Breast epithelium (tissue), 4 donors: ENCODE measurements around the gene PFDN2. TPM values are rescaled to one million over a fixed set of nuclear protein-coding genes. Genes with fewer than 3 reads are reported as not detected.

Source experiments
- DNase-seq, 2 donors: peaks; one replicate each; pipeline ENCODE4 v3.0.0-alpha.2; 2019; ENCODE audit warnings: low spot score in 2 of 2
- H3K27ac ChIP-seq, 2 donors: fragments of 200-600 bp; sonication (generic) in 1 of 2; one replicate each; pipeline ENCODE4 v1.5.1; 2016 to 2019; ENCODE audit warnings: mild to moderate bottlenecking in 1 of 2
- H3K27me3 ChIP-seq, 2 donors: fragments of 200-600 bp; sonication (generic) in 1 of 2; one replicate each; pipeline versions ENCODE4 v1.5.1 to v1.6.0; 2017 to 2019; ENCODE audit warnings: control low read depth in 1 of 2, mild to moderate bottlenecking in 1 of 2
- H3K36me3 ChIP-seq: fragments of 200-600 bp; one replicate; pipeline ENCODE4 v1.5.1; 2019
- H3K4me1 ChIP-seq, 2 donors: fragments of 200-600 bp; sonication (generic); one replicate each; pipeline ENCODE4 v1.5.1; 2016 to 2019; ENCODE audit warnings: control low read depth in 1 of 2
- H3K4me3 ChIP-seq, 3 donors: fragments of 200-600 bp; sonication (generic); 1 replicate in 2 of 3; 2 replicates in 1 of 3; pipeline ENCODE4 v1.5.1; 2016 to 2019; ENCODE audit warnings: mild to moderate bottlenecking in 3 of 3, moderate library complexity in 2 of 3
- H3K9me3 ChIP-seq, 2 donors: fragments of 200-600 bp; sonication (generic) in 1 of 2; one replicate each; pipeline ENCODE4 v1.5.1; 2016 to 2019; ENCODE audit warnings: control low read depth in 1 of 2
- CTCF ChIP-seq, 3 donors: fragments of 450-650 bp; IDR thresholded peaks; one replicate each; pipeline ENCODE4 v1.5.1; 2016 to 2017; ENCODE audit warnings: antibody characterized with exemption in 3 of 3, mild to moderate bottlenecking in 3 of 3, moderate library complexity in 3 of 3
- POLR2A ChIP-seq: fragments of 450-650 bp; IDR thresholded peaks from one replicate; pipeline ENCODE4 v1.6.1; 2016; ENCODE audit warnings: antibody characterized with exemption, mild to moderate bottlenecking, moderate library complexity
- POLR2AphosphoS5 ChIP-seq, 3 donors: sonication (generic); formaldehyde crosslinking; IDR thresholded peaks; one replicate each; pipeline ENCODE4 v1.6.1; 2017; ENCODE audit warnings: antibody characterized with exemption in 3 of 3
- intact Hi-C: fragments of 100-400 bp; cut with DNase I; formaldehyde crosslinking; loops from one replicate; pipeline ENCODE4 v1.15.1; 2023; ENCODE audit warnings: low total_unique reads
- total RNA-seq, 3 donors: library from RNA; depleted of rRNA; stranded (reverse); fragments of >200 nt; gene quantifications; one replicate each; pipeline ENCODE4 v1.1.0, GENCODE V29; 2016

PFDN2 gene
- 10 to 100 TPM; 32.5 to 50.1 (median 37.0) TPM for total RNA-seq

GRCh38 chr1:161117759-161118581 is at the start of gene PFDN2, which contains the start of gene NIT1:
Gene PFDN2 (minus strand): TSS chr1:161118037. CDS start chr1:161118026, 11 bp downstream.
Gene NIT1 (plus strand): TSS chr1:161118105. CDS start chr1:161118177, 72 bp downstream.
- Histone ChIP-seq H3K9me3 (no peaks in the 10 kb centered on the region), H3K27me3 (no peaks in the 10 kb centered on the region), H3K4me1 (peaks cover 8 to 25% of the 10 kb centered on the region in 2 donors), H3K27ac (peak within 1 kb of the TSS; percentile 87 to 95), H3K36me3 (peaks cover 4% of the 10 kb centered on the region), H3K4me3 (peak within 1 kb of the TSS; percentile 72 to 88 (median 79))
- TF ChIP-seq CTCF (IDR thresholded peaks at IDR 0.05), result no peak
- TF ChIP-seq POLR2AphosphoS5 (IDR thresholded peaks at IDR 0.05), result peak; percentile 91 to 98 (median 96)
- TF ChIP-seq POLR2A, result peak; percentile 86
- intact Hi-C loops, result loop anchor here (10.0 kb wide), 1 partner anchor 393 kb away; no protein-coding TSS in a partner anchor
- DNase-seq, result peak; percentile 76 to 81

GRCh38 chr1:161166669-161167548 is 49.1 kb upstream of the PFDN2 start:
- TF ChIP-seq CTCF (IDR thresholded peaks at IDR 0.05) (no peak), POLR2AphosphoS5 (IDR thresholded peaks at IDR 0.05) (no peak), POLR2A (no peak)
- intact Hi-C loops, result no loop called here
- DNase-seq, result no peak
- peak overlapping the region; percentile 92 to 93 for H3K27ac ChIP-seq
- H3K4me1 ChIP-seq, result peaks cover 0 to 4% of the 10 kb centered on the region in 2 donors
- peak overlapping the region; percentile 54 to 88 (median 86) for H3K4me3 ChIP-seq
- no peaks in the 10 kb centered on the region for H3K27me3 ChIP-seq
- H3K36me3 ChIP-seq, result no peaks in the 10 kb centered on the region
- no peaks in the 10 kb centered on the region for H3K9me3 ChIP-seq

- intact Hi-C loops, result no loop called here
- H3K27ac ChIP-seq, result peak within 1 kb of the TSS; percentile 92 to 93
- peak within 1 kb of the TSS; percentile 54 to 88 (median 86) for H3K4me3 ChIP-seq
- peaks cover 0 to 9% of the 10 kb centered on the region in 2 donors for H3K4me1 ChIP-seq
- H3K36me3 ChIP-seq, result no peaks in the 10 kb centered on the region
- peak; percentile 97 to 98 for DNase-seq
- TF ChIP-seq CTCF (IDR thresholded peaks at IDR 0.05) (peak; percentile 9 to 33 (median 31)), POLR2AphosphoS5 (IDR thresholded peaks at IDR 0.05) (peak; percentile 73 to 90 (median 85)), POLR2A (peak; percentile 32)
- no peaks in the 10 kb centered on the region for H3K9me3 ChIP-seq
- H3K27me3 ChIP-seq, result no peaks in the 10 kb centered on the region
Measured at GRCh38 chr1:161165742-161166668, 48.2 kb upstream of the PFDN2 start, which contains the start of gene PPOX. Gene PPOX (plus strand): TSS chr1:161166426. CDS start chr1:161166848, 422 bp downstream.

GRCh38 chr1:161164901-161165610 is 47.2 kb upstream of the PFDN2 start:
- Histone ChIP-seq H3K27me3 (no peaks in the 10 kb centered on the region), H3K4me3 (peak overlapping the region; percentile 54 to 88 (median 86)), H3K36me3 (no peaks in the 10 kb centered on the region), H3K4me1 (peaks cover 3 to 16% of the 10 kb centered on the region in 2 donors), H3K9me3 (no peaks in the 10 kb centered on the region), H3K27ac (peak overlapping the region; percentile 92 to 93)
- intact Hi-C loops, result no loop called here
- DNase-seq, result no peak
- TF ChIP-seq POLR2AphosphoS5 (IDR thresholded peaks at IDR 0.05), result no peak
- no peak for TF ChIP-seq POLR2A
- no peak for TF ChIP-seq CTCF (IDR thresholded peaks at IDR 0.05)
